Spleen (tissue), 7 donors: ENCODE measurements around the gene FHIT.

Experiments used
- CTCF ChIP-seq, 11 experiments: fragments of 200-600 bp in 7 of 11; fragments of 450-650 bp in 4 of 11; sonication (generic) in 4 of 11; IDR thresholded peaks in 8 of 11; conservative IDR thresholded peaks in 3 of 11; 1 replicate in 7 of 11; 2 replicates in 4 of 11; pipeline versions ENCODE4 v1.4.0 to v1.8.0; 2016 to 2021; ENCODE audit warnings: antibody characterized with exemption in 11 of 11, inconsistent platforms in 4 of 11, mild to moderate bottlenecking in 1 of 11
- POLR2A ChIP-seq, 3 donors: fragments of 450-650 bp; IDR thresholded peaks; one replicate each; pipeline ENCODE4 v1.5.1; 2017; ENCODE audit warnings: antibody characterized with exemption in 3 of 3, mild to moderate bottlenecking in 1 of 3
- donor health status: DM: no; HTN: no; CAD: no; lungs with moderate emphysema.
- donor health status: DM: no; HTN: no; CAD: no.
- donor health status: DM: no; HTN: no; CAD: no.

- TF ChIP-seq POLR2A (IDR thresholded peaks at IDR 0.05) = no peak
- TF ChIP-seq CTCF (IDR thresholded peaks at IDR 0.05 in 8 of 11, conservative IDR thresholded peaks at IDR 0.05 in 3 of 11) = no peak
Observed at GRCh38 chr3:60585918-60586317, 665.3 kb downstream of the FHIT start.
